Duodenal mucosa (tissue), 2 donors: ENCODE measurements around the gene COPB1.

ENCODE experiments used
- H3K27ac ChIP-seq: one replicate; pipeline ENCODE4 v1.7.0; 2013; ENCODE audit warnings: low read depth, low read length
- H3K27me3 ChIP-seq, 2 donors: one replicate each; pipeline ENCODE4 v1.7.0; 2013; ENCODE audit warnings: low read length in 2 of 2, control low read depth in 1 of 2; ENCODE audit not compliant: insufficient read depth in 2 of 2, control insufficient read depth in 1 of 2
- H3K36me3 ChIP-seq, 2 donors: one replicate each; pipeline ENCODE4 v1.7.0; 2013; ENCODE audit warnings: low read length in 2 of 2, control low read depth in 1 of 2; ENCODE audit not compliant: insufficient read depth in 2 of 2, control insufficient read depth in 1 of 2
- H3K4me1 ChIP-seq, 2 donors: one replicate each; pipeline ENCODE4 v1.7.0; 2013; ENCODE audit warnings: low read length in 2 of 2, control low read depth in 1 of 2; ENCODE audit not compliant: insufficient read depth in 2 of 2, control insufficient read depth in 1 of 2
- H3K4me3 ChIP-seq, 2 donors: one replicate each; pipeline ENCODE4 v1.7.0; 2013; ENCODE audit warnings: low read length in 2 of 2, low read depth in 1 of 2
- H3K9ac ChIP-seq, 2 donors: one replicate each; pipeline ENCODE4 v1.7.0; 2013; ENCODE audit warnings: low read length in 2 of 2, low read depth in 1 of 2
- H3K9me3 ChIP-seq, 2 donors: one replicate each; pipeline ENCODE4 v1.7.0; 2013; ENCODE audit warnings: low read length in 2 of 2, control low read depth in 1 of 2; ENCODE audit not compliant: control insufficient read depth in 1 of 2

Gene COPB1

DNA sequence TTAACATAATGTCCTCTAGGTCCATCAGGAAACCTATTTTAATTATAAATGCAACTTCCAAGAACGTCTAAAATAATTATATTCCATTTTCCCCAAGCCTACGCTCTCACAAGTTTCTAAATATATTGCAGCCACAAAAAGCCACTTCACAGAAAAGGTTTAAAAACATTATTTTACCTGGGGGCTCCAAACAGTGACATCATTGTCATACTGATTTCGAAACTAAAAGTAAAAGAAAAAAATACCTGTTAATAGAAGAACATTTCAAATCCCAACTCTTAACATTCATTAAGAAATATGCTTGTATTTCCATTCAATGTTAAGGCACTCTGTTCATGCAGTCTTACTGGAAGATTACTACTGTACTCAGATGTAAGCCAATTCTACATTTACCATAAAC is 19.2 kb upstream of the COPB1 start:
- Histone ChIP-seq H3K9me3 (no peaks in the 10 kb centered on the region), H3K36me3 (peaks cover 16 to 34% of the 10 kb centered on the region in 2 donors), H3K9ac (peak overlapping the region; percentile 67 to 99), H3K4me3 (peak overlapping the region; percentile 83 to 100), H3K4me1 (peaks cover 13 to 14% of the 10 kb centered on the region in 2 donors), H3K27ac (no peak overlapping the region), H3K27me3 (no peaks in the 10 kb centered on the region)

DNA sequence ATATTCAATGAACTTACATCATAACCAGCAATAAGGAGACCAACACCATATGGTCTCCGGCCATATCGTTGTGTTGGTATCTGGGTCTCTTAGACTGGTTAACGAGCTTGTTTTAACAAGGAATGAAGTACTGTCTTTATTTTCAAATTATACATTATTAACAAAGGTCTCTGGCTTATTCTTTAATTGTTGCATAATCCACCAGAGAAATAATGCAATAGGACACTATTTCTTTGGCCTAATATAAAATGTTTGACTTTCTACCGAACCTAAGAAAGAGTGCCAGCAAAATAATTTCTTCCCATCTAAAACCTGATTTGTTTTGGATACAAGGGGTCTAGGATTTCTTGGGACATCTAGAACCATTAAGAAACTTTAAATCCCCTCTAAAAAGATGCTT is 14.2 kb upstream of the COPB1 start:
- Histone ChIP-seq H3K9me3 (no peaks in the 10 kb centered on the region), H3K36me3 (peaks cover 39 to 76% of the 10 kb centered on the region in 2 donors), H3K9ac (no peak overlapping the region), H3K27me3 (no peaks in the 10 kb centered on the region), H3K4me1 (peaks cover 6 to 8% of the 10 kb centered on the region in 2 donors), H3K4me3 (no peak overlapping the region), H3K27ac (no peak overlapping the region)

DNA sequence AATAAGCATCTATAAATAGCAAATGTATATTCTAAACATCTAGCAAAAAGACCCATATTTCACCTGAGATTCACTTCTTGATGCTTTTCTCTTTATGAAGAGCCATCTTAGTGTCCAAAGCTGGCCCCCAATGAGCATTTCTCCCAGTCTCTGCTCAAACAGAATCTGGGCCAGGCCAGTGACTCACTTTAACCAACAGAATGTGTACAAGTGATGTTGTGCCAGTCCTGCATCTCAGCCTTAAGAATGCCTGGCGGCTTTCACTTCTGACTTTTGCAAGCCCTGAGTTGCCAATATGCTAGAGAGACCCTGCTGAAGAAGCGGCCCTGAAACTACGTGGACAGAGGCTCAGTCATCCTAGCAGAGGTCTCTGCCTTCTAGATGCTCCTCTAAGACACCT is 6.9 kb upstream of the COPB1 start:
- Histone ChIP-seq H3K9ac (no peak overlapping the region), H3K27me3 (no peaks in the 10 kb centered on the region), H3K27ac (no peak overlapping the region), H3K4me1 (no peaks in the 10 kb centered on the region), H3K36me3 (peaks cover 36 to 65% of the 10 kb centered on the region in 2 donors), H3K4me3 (no peak overlapping the region), H3K9me3 (no peaks in the 10 kb centered on the region)

DNA sequence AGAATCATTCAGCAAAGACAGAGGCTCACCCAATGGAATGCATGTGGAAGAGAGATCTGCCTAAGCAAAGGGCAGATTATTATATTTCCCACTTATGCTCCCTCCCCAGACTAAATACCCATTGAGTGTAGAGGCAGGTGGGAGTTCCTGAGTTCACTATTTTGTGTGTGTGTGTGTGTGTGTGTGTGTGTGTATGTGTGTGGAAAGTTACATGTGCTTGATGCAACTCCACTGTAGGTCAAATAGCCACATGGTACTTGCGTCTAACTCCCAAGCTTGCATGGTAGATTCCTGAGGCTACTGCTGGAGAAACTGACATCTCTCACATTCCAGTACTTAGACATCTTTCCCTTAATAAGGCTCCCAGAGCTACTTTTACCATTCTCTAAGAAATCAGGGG is 3.4 kb upstream of the COPB1 start:
- Histone ChIP-seq H3K9ac (no peak overlapping the region), H3K4me3 (no peak overlapping the region), H3K36me3 (peaks cover 23 to 39% of the 10 kb centered on the region in 2 donors), H3K4me1 (peaks cover 9 to 11% of the 10 kb centered on the region in 2 donors), H3K27me3 (no peaks in the 10 kb centered on the region), H3K9me3 (no peaks in the 10 kb centered on the region), H3K27ac (no peak overlapping the region)

DNA sequence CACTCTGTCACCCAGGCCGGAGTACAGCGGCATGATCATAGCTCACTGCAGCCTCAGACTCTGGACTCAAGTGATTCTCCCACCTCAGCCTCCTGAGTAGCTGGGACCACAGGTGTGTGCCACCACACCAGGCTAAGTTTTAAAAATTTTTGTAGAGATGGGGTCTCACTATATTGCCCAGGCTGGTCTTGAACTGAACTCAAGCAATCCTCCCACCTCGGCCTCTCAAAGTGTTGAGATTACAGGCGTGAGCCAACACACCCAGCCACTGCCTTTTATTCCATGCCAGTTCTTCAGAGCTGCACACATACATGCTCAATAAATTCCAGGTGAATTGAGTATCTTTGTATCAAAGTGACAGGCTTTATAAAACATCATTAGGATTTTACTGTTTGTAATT is 2.4 kb upstream of the COPB1 start:
- H3K4me1 ChIP-seq = peaks cover 9 to 11% of the 10 kb centered on the region in 2 donors
- no peak overlapping the region for H3K9ac ChIP-seq
- H3K4me3 ChIP-seq = no peak overlapping the region
- peaks cover 23 to 34% of the 10 kb centered on the region in 2 donors for H3K36me3 ChIP-seq
- no peak overlapping the region for H3K27ac ChIP-seq
- H3K9me3 ChIP-seq = no peaks in the 10 kb centered on the region
- H3K27me3 ChIP-seq = no peaks in the 10 kb centered on the region

DNA sequence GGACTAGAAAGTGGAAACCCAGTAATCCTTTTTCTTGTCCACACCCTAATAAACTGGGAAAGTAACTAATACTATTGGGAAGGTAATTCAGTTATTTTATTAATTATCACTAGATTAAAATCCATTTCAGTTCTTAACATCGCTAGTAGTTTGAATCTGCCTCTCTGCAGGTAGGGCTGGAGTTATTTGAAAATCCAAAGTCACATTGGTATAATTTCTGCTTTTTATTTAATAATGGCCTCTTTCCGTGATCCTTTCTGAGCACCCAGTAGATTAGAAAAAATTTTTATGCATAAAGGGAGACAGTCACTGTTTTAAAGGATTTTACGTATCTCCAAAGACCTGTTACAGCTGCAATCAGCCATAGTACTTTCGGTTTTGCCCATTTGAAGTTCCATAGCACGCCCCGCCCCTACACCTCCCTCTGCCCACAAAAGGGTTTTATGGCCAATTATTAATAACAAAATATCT is 605 bp upstream of the COPB1 start:
- peaks cover 9 to 11% of the 10 kb centered on the region in 2 donors for H3K4me1 ChIP-seq
- peaks cover 20 to 25% of the 10 kb centered on the region in 2 donors for H3K36me3 ChIP-seq
- H3K27ac ChIP-seq = peak overlapping the region; percentile 71
- peak overlapping the region; percentile 79 to 99 for H3K4me3 ChIP-seq
- H3K27me3 ChIP-seq = no peaks in the 10 kb centered on the region
- no peaks in the 10 kb centered on the region for H3K9me3 ChIP-seq
- peak overlapping the region; percentile 55 to 95 for H3K9ac ChIP-seq

DNA sequence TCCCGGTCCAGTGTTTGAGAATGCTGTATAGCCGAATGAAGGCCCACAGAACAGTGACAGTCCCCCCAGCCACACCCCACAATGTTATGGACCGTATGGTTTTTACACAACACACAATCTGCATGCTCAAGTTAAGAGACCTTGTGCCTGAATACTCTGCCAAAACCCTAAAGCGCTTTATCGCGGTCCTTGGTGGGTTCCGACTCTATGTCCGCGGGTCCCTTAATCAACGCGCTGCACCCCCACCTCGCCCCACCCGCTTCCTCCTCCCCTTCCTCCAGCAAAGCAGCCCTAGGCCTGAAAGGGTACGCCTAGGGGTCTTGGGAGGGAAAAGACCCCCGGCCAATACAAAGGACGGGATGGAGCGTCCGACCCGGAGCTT is 442 bp downstream of the COPB1 start:
- H3K27ac ChIP-seq = peak overlapping the region; percentile 92
- H3K4me1 ChIP-seq = peaks cover 9 to 11% of the 10 kb centered on the region in 2 donors

DNA sequence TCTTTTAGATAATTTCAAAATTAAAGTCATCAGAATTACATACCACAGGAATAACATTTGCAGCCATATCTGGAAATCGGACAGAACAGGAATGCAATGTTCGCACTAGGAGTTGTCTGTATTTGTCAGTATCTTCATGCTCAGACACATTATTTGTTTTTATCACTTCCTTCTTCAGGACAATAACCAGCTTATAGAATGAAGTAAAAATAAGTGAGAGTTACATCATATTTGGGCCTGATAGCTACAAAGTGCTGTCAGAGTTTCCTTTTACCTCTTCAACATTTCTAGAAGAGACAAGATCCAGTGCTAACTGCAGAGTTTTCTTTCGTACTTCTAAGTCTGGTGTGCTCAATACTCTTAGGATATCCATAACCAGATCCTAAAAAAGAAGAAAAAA is 18.9 kb downstream of the COPB1 start:
- H3K27ac ChIP-seq = no peak overlapping the region
- H3K27me3 ChIP-seq = no peaks in the 10 kb centered on the region
- no peak overlapping the region for H3K9ac ChIP-seq
- no peaks in the 10 kb centered on the region for H3K4me1 ChIP-seq
- no peaks in the 10 kb centered on the region for H3K9me3 ChIP-seq
- peaks cover 20 to 92% of the 10 kb centered on the region in 2 donors for H3K36me3 ChIP-seq
- H3K4me3 ChIP-seq = no peak overlapping the region

More for the DNA sequence above, 442 bp downstream of the COPB1 start:
- Histone ChIP-seq H3K36me3 (peaks cover 17 to 19% of the 10 kb centered on the region in 2 donors), H3K9me3 (no peaks in the 10 kb centered on the region), H3K9ac (peak overlapping the region; percentile 73 to 95), H3K27me3 (no peaks in the 10 kb centered on the region), H3K4me3 (peak overlapping the region; percentile 79 to 99)

DNA sequence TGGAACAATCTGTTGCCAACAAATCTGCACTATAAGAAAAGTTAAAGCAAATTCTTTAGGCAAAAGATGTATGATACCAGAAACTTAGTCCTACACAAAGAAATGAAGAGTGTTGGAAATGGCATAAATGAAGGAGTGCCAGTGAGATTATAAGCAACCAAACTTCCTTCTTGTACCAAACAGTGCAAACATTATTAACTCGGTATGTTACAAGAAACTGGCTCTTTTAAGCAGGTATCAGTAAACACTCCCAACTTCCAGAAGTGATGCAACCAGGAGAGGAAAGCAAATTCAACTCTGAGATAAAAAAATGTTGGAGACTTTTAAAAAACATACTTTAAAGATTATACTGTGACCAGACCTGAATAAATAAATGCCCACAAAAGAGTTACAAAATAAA is 28.5 kb downstream of the COPB1 start:
- H3K4me3 ChIP-seq = no peak overlapping the region
- no peak overlapping the region for H3K27ac ChIP-seq
- no peaks in the 10 kb centered on the region for H3K9me3 ChIP-seq
- H3K4me1 ChIP-seq = no peaks in the 10 kb centered on the region
- H3K36me3 ChIP-seq = peaks cover 48 to 93% of the 10 kb centered on the region in 2 donors
- no peaks in the 10 kb centered on the region for H3K27me3 ChIP-seq
- H3K9ac ChIP-seq = no peak overlapping the region

DNA sequence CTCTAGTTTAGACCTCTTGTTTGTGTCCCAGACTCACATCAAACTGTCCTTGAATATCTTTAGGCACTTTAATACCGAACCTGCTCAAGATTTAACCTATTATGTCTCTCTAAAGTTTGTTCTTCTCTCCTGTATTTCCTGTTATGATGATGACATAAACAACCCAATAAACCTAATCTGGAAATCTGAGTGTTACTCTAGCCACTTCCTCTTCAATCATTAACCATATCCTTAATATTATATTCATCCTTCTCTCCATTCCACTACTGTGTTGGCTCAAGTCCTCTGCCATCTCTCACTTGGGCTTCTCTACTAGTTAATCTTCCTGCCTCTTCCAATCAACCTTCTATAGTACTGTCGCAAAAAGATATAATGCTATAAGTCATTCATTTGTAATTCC is 36.0 kb downstream of the COPB1 start:
- H3K4me1 ChIP-seq = peaks cover 0 to 14% of the 10 kb centered on the region in 2 donors
- H3K9me3 ChIP-seq = no peaks in the 10 kb centered on the region
- H3K4me3 ChIP-seq = no peak overlapping the region
- no peak overlapping the region for H3K9ac ChIP-seq
- peaks cover 43 to 93% of the 10 kb centered on the region in 2 donors for H3K36me3 ChIP-seq
- no peaks in the 10 kb centered on the region for H3K27me3 ChIP-seq
- H3K27ac ChIP-seq = no peak overlapping the region

DNA sequence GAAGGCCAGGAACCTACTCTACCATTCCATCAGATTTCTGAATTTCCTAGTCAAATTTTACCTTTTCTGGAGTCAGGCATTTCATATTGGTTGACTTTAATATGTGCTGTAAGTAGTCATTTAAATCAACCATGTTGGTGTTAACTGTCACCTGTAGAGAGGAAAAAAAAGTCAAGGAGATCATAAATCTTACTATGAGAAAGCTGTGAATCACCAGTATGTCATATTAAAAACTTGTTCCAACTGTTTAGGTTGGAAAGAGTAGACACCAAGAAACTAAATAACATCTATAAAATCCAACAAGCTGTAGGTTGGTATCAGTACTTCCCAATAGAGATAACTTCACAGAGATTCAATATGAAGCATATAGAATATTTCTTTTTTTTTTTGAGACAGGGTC is 39.5 kb downstream of the COPB1 start:
- H3K36me3 ChIP-seq = peaks cover 27 to 76% of the 10 kb centered on the region in 2 donors

More for the DNA sequence above, 39.5 kb downstream of the COPB1 start:
- H3K27ac ChIP-seq = no peak overlapping the region
- H3K9me3 ChIP-seq = no peaks in the 10 kb centered on the region
- H3K27me3 ChIP-seq = no peaks in the 10 kb centered on the region
- no peak overlapping the region for H3K9ac ChIP-seq
- no peak overlapping the region for H3K4me3 ChIP-seq
- peaks cover 0 to 14% of the 10 kb centered on the region in 2 donors for H3K4me1 ChIP-seq
